B cell (primary cell): ENCODE measurements around the gene CD28. TPM values are rescaled to one million over a fixed set of nuclear protein-coding genes. Genes with fewer than 3 reads are reported as not detected.
"Not testable (repeated sequence)": the region's sequence is repeated elsewhere in the genome, so short reads cannot be mapped to it uniquely, and the experiment has no call there.

Source experiments
- ATAC-seq: fragments of 200-7000 bp; cut with Tn5 transposase; one replicate; pipeline ENCODE4 v1.10.0; 2021; ENCODE audit warnings: low read depth, mild to moderate bottlenecking, moderate number of reproducible peaks, moderate library complexity
- CTCF ChIA-PET: fragments of 350-600 bp; sonication (Branson Sonifier 250); formaldehyde crosslinking; loops from one replicate; lab custom pipeline; 2021; ENCODE audit warnings: antibody characterized with exemption, inconsistent platforms; lab: Charles Lee
- POLR2A ChIA-PET: fragments of 350-600 bp; sonication (Branson Sonifier 250); formaldehyde crosslinking; loops from one replicate; lab custom pipeline; 2021; ENCODE audit warnings: antibody characterized with exemption; lab: Charles Lee
- DNase-seq: peaks from one replicate; pipeline ENCODE4 v3.0.0; 2013
- H2AFZ ChIP-seq: 2 replicates; pipeline ENCODE4 v1.6.1; 2012; ENCODE audit warnings: mild to moderate bottlenecking, low read depth, low read length; ENCODE audit not compliant: insufficient read depth, poor library complexity, severe bottlenecking
- H3K27ac ChIP-seq, 2 donors: 1 replicate in 1 of 2; 2 replicates in 1 of 2; pipeline ENCODE4 v1.5.1; 2012 to 2013; ENCODE audit warnings: low read length in 2 of 2, mild to moderate bottlenecking in 2 of 2, moderate library complexity in 1 of 2
- H3K27me3 ChIP-seq, 4 experiments: fragments of 200-600 bp in 1 of 4; sonication (generic) in 1 of 4; replicated peaks in 1 of 4; 1 replicate in 2 of 4; 2 replicates in 2 of 4; pipeline versions ENCODE4 v1.6.1 to v1.7.0; 2013 to 2016; ENCODE audit warnings: low read length in 3 of 4, mild to moderate bottlenecking in 2 of 4, mixed read lengths in 1 of 4, moderate library complexity in 1 of 4; ENCODE audit not compliant: insufficient read depth in 4 of 4, control insufficient read depth in 3 of 4; ENCODE audit errors: control extremely low read depth in 1 of 4
- H3K36me3 ChIP-seq, 2 experiments: replicated peaks in 1 of 2; 1 replicate in 1 of 2; 2 replicates in 1 of 2; pipeline versions ENCODE4 v1.6.1 to v1.7.1; 2013; ENCODE audit warnings: low read length in 1 of 2; ENCODE audit not compliant: insufficient read depth in 2 of 2, control insufficient read depth in 1 of 2; ENCODE audit errors: control extremely low read depth in 1 of 2, extremely low read depth in 1 of 2
- H3K4me1 ChIP-seq, 2 donors: fragments of 200-600 bp in 1 of 2; sonication (generic) in 1 of 2; 1 replicate in 1 of 2; 2 replicates in 1 of 2; pipeline versions ENCODE4 v1.5.1 to v1.6.1; 2013 to 2017; ENCODE audit warnings: low read length in 2 of 2; ENCODE audit not compliant: control insufficient read depth in 2 of 2, insufficient read depth in 2 of 2
- H3K4me2 ChIP-seq: replicated peaks from 2 replicates; pipeline ENCODE3; 2012; ENCODE audit warnings: mild to moderate bottlenecking, low read depth, low read length; ENCODE audit not compliant: poor library complexity, severe bottlenecking
- H3K4me3 ChIP-seq, 5 experiments: fragments of 200-600 bp in 1 of 5; sonication (generic) in 1 of 5; 1 replicate in 3 of 5; 2 replicates in 2 of 5; pipeline versions ENCODE4 v1.5.1 to v1.7.0; 2011 to 2016; ENCODE audit warnings: low read length in 4 of 5, mild to moderate bottlenecking in 4 of 5, low read depth in 2 of 5, control low read depth in 1 of 5, moderate library complexity in 1 of 5; ENCODE audit not compliant: insufficient read depth in 1 of 5; ENCODE audit errors: control extremely low read depth in 1 of 5, extremely low read depth in 1 of 5
- H3K79me2 ChIP-seq: fragments of 200-600 bp; sonication (generic); one replicate; pipeline ENCODE4 v1.6.0; 2016; ENCODE audit warnings: low read length; ENCODE audit not compliant: control insufficient read depth, insufficient read depth
- H3K9ac ChIP-seq: fragments of 200-600 bp; sonication (generic); 2 replicates; pipeline ENCODE4 v1.6.1; 2017; ENCODE audit warnings: mild to moderate bottlenecking, low read length, moderate library complexity
- H3K9me3 ChIP-seq, 3 donors: one replicate each; pipeline versions ENCODE4 v1.6.1 to v1.7.1; 2013; ENCODE audit warnings: low read length in 2 of 3; ENCODE audit not compliant: control insufficient read depth in 2 of 3, insufficient read depth in 1 of 3; ENCODE audit errors: control extremely low read depth in 1 of 3
- H4K20me1 ChIP-seq: 2 replicates; pipeline ENCODE4 v1.6.0; 2012; ENCODE audit warnings: mild to moderate bottlenecking, low read length; ENCODE audit not compliant: insufficient read depth, control insufficient read depth, poor library complexity, severe bottlenecking
- H3K27ac Mint-ChIP-seq: one replicate; pipeline ENCODE4 v1.8.0; 2021; ENCODE audit warnings: mixed read lengths
- H3K27me3 Mint-ChIP-seq: one replicate; pipeline ENCODE4 v1.8.0; 2021; ENCODE audit warnings: mixed read lengths
- H3K4me1 Mint-ChIP-seq: one replicate; pipeline ENCODE4 v1.8.0; 2021; ENCODE audit warnings: mixed read lengths
- H3K4me3 Mint-ChIP-seq: one replicate; pipeline ENCODE4 v1.8.0; 2021; ENCODE audit warnings: mixed read lengths
- H3K9me3 Mint-ChIP-seq: one replicate; pipeline ENCODE4 v1.8.0; 2022; ENCODE audit warnings: mixed read lengths; ENCODE audit not compliant: insufficient read depth
- EZH2 ChIP-seq: IDR thresholded peaks from 2 replicates; pipeline ENCODE4 v1.6.1; 2012; ENCODE audit warnings: borderline replicate concordance, low read depth, mild to moderate bottlenecking, moderate library complexity, low read length; ENCODE audit not compliant: insufficient read depth, poor library complexity, severe bottlenecking
- WGBS: methylation state at CpG from one replicate; pipeline ENCODE4 v1.1.5; 2013; ENCODE audit warnings: missing lambda C conversion rate; ENCODE audit not compliant: insufficient coverage; 5-methylcytosine and 5-hydroxymethylcytosine counted together
- intact Hi-C: fragments of 100-400 bp; cut with micrococcal nuclease; formaldehyde crosslinking; loops from one replicate; pipeline ENCODE4 v1.10.0; 2022
- polyA plus RNA-seq: library from polyadenylated mRNA; depleted of rRNA; stranded (reverse); fragments of >200 nt; gene quantifications from 2 replicates; pipeline ENCODE4 v1.2.3, GENCODE V29; 2012
- total RNA-seq, 2 donors: library from RNA; stranded (reverse); fragments of 120-200 nt in 1 of 2; gene quantifications; 1 replicate in 1 of 2; 2 replicates in 1 of 2; pipeline versions ENCODE4 v1.2.3 to v1.2.4, GENCODE V29; 2013 to 2022
- TF ChIP-seq, protein P1 (sequence below): fragments of 200-600 bp; IDR thresholded peaks from one replicate; pipeline ENCODE4 v1.8.0; 2022; ENCODE audit warnings: antibody characterized with exemption, mild to moderate bottlenecking

Gene CD28
- total and polyA plus RNA-seq, 2 donors (not counting 1 experiment from before 2014, with no cell fraction given), result 0.18 to 0.37 TPM

- H3K9me3 ChIP-seq, ATAC-seq, H3K27ac ChIP-seq, H3K4me1 ChIP-seq, POLR2A ChIA-PET, H3K36me3 ChIP-seq, H3K9me3 Mint-ChIP-seq, H3K4me3 Mint-ChIP-seq, H2AFZ ChIP-seq, H3K4me2 ChIP-seq, H3K9ac ChIP-seq, H3K4me3 ChIP-seq, H3K79me2 ChIP-seq, H3K4me1 Mint-ChIP-seq, intact Hi-C loops, DNase-seq, CTCF ChIA-PET, H3K27ac Mint-ChIP-seq, H4K20me1 ChIP-seq: not testable (repeated sequence)
- no CpG with 5 or more reads among the region's 5 CpGs for WGBS
- peaks cover 77% of the 10 kb centered on the region for H3K27me3 Mint-ChIP-seq
- H3K27me3 ChIP-seq, result peaks cover 0 to 24% (median 11%) of the 10 kb centered on the region in 4 experiments
Measured at GRCh38 chr2:203698410-203698809, 8.0 kb upstream of the CD28 start.

DNA sequence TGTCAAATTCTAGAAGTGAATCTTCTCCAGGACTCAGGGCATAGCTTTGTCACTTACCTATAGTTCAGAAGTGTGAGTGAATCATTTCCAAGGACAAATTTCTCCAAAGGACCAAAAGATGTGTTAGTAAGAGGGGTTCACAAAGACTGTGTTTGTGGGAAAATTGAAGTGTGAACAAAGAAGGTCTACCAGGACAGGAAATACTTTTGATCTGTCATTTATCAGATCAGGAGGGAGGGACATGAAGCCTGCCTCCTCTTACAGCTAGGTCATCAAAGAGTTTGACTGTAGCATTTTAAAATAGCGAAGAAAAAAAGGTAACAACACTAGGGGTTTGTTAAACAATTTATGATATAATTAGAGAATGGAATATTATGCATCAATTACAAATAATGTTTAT lies 2.0 kb upstream of the CD28 start:
- peaks cover 12% of the 10 kb centered on the region for H3K4me1 Mint-ChIP-seq
- H3K4me3 ChIP-seq, result no peak overlapping the region
- WGBS, result no CpG with 5 or more reads among the region's 1 CpG
- H3K4me3 Mint-ChIP-seq, result no peak overlapping the region
- ATAC-seq (no peak), DNase-seq (no peak)
- H3K9ac ChIP-seq, result no peak overlapping the region
- peaks cover 64% of the 10 kb centered on the region for H3K27me3 Mint-ChIP-seq
- peaks cover 0 to 8% (median 7%) of the 10 kb centered on the region in 3 donors for H3K9me3 ChIP-seq
- peaks cover 13 to 14% of the 10 kb centered on the region in 2 donors for H3K4me1 ChIP-seq
- H3K4me2 ChIP-seq, result no peak overlapping the region
- TF ChIP-seq, protein P1, sequence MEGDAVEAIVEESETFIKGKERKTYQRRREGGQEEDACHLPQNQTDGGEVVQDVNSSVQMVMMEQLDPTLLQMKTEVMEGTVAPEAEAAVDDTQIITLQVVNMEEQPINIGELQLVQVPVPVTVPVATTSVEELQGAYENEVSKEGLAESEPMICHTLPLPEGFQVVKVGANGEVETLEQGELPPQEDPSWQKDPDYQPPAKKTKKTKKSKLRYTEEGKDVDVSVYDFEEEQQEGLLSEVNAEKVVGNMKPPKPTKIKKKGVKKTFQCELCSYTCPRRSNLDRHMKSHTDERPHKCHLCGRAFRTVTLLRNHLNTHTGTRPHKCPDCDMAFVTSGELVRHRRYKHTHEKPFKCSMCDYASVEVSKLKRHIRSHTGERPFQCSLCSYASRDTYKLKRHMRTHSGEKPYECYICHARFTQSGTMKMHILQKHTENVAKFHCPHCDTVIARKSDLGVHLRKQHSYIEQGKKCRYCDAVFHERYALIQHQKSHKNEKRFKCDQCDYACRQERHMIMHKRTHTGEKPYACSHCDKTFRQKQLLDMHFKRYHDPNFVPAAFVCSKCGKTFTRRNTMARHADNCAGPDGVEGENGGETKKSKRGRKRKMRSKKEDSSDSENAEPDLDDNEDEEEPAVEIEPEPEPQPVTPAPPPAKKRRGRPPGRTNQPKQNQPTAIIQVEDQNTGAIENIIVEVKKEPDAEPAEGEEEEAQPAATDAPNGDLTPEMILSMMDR, result no peak
- TF ChIP-seq EZH2, result no peak
- intact Hi-C loops, result no loop called here
- no peaks in the 10 kb centered on the region for H3K36me3 ChIP-seq
- H2AFZ ChIP-seq, result no peak overlapping the region
- H3K27ac Mint-ChIP-seq, result no peak overlapping the region
- no peaks in the 10 kb centered on the region for H4K20me1 ChIP-seq
- ChIA-PET CTCF (no interaction called here), POLR2A (no interaction called here)
- no peaks in the 10 kb centered on the region for H3K79me2 ChIP-seq
- peaks cover 0 to 10% (median 2%) of the 10 kb centered on the region in 4 experiments for H3K27me3 ChIP-seq
- H3K27ac ChIP-seq, result no peak overlapping the region
- H3K9me3 Mint-ChIP-seq, result peaks cover 8% of the 10 kb centered on the region
